SK-N-SH (cell line): ENCODE measurements around the gene RHBDL3.

Experiments used
- EZH2phosphoT487 ChIP-seq: fragments of 200-600 bp; sonication (generic); IDR thresholded peaks from 2 replicates; pipeline ENCODE4 v1.6.1; 2017; ENCODE audit warnings: low read depth, mixed run types, mild to moderate bottlenecking, antibody characterized with exemption, moderate library complexity, borderline replicate concordance
- POLR2AphosphoS5 ChIP-seq: IDR thresholded peaks from 2 replicates; pipeline ENCODE4 v1.6.1; 2012; ENCODE audit warnings: low read depth, low read length
- TF ChIP-seq, protein P1 (sequence below): fragments of 200-600 bp; sonication (generic); IDR thresholded peaks from 2 replicates; pipeline ENCODE4 v1.6.1; 2017; ENCODE audit warnings: antibody characterized with exemption, mild to moderate bottlenecking, moderate library complexity

DNA sequence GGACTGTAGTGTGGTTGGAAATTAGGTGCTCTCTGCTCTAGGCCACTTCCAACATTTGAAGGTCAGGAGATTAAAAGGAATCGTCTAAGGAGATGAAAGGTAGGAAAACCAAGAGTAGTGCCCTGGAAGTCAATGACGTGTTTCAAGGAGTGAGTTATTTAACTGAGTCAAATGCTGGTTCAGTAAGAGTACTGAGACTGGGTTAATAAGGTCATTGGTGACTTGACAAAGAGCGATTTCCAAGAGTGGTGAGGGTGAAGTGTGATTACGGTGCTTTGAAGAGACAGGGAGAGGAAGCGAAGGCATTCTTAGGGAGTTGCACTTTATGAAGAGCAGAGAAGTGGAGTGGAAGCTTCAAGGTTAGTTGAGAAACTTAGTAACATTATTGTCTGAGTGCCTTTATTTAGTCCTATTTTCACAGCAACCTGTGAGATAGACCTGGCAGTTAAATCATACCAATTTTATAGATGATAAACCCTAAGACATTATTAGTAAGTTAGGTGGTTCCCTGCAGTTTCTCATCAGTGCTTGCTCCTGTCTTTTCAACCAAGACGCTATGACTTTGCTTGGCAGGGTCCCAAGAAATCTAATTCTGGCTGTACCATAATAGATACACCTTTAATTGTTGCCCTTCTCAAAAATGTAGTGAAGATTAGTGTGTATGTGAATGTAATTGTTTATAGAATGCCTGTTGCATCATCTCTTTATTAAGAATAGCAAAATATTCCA lies 90.2 kb downstream of the RHBDL3 start:
- TF ChIP-seq EZH2phosphoT487 = no peak
- TF ChIP-seq, protein P1, sequence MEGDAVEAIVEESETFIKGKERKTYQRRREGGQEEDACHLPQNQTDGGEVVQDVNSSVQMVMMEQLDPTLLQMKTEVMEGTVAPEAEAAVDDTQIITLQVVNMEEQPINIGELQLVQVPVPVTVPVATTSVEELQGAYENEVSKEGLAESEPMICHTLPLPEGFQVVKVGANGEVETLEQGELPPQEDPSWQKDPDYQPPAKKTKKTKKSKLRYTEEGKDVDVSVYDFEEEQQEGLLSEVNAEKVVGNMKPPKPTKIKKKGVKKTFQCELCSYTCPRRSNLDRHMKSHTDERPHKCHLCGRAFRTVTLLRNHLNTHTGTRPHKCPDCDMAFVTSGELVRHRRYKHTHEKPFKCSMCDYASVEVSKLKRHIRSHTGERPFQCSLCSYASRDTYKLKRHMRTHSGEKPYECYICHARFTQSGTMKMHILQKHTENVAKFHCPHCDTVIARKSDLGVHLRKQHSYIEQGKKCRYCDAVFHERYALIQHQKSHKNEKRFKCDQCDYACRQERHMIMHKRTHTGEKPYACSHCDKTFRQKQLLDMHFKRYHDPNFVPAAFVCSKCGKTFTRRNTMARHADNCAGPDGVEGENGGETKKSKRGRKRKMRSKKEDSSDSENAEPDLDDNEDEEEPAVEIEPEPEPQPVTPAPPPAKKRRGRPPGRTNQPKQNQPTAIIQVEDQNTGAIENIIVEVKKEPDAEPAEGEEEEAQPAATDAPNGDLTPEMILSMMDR = no peak
- no peak for TF ChIP-seq POLR2AphosphoS5
